SU-DHL-6 (cell line): ENCODE results near the gene CRYBA4.

Experiments used
- EZH2phosphoT487 ChIP-seq: fragments of 200-600 bp; sonication (generic), shearing (Covaris generic); conservative IDR thresholded peaks from 2 replicates; pipeline ENCODE4 v1.6.1; 2018; ENCODE audit warnings: mild to moderate bottlenecking, antibody characterized with exemption, low read length, moderate library complexity, mixed read lengths
- TF ChIP-seq, protein P1 (sequence below): fragments of 200-600 bp; sonication (generic); IDR thresholded peaks from one replicate; pipeline ENCODE4 v1.5.1; 2017; ENCODE audit warnings: antibody characterized with exemption, mild to moderate bottlenecking, low read length, moderate library complexity; ENCODE audit not compliant: insufficient read depth, poor library complexity, severe bottlenecking

DNA sequence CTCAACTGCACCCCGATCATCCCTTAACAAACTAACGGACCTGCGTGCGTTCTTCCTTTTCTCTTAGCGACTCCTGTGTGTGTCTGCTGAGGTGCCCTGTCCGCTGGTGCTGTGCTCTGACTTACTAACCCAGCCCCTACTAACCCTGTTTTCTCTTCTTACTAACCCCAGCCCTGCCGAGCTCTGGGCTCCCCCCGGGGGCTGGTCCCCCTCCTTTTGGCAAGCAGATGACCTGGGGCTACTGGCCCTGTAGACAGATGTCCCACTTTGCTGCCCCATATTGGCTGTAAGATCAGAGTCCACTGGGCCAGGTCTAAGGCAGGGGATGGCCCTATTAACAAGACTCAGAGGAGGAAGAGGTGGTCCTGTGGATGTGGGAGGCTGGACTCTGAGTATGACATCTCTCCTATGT, 50.3 kb downstream of the CRYBA4 start:
- TF ChIP-seq, protein P1, sequence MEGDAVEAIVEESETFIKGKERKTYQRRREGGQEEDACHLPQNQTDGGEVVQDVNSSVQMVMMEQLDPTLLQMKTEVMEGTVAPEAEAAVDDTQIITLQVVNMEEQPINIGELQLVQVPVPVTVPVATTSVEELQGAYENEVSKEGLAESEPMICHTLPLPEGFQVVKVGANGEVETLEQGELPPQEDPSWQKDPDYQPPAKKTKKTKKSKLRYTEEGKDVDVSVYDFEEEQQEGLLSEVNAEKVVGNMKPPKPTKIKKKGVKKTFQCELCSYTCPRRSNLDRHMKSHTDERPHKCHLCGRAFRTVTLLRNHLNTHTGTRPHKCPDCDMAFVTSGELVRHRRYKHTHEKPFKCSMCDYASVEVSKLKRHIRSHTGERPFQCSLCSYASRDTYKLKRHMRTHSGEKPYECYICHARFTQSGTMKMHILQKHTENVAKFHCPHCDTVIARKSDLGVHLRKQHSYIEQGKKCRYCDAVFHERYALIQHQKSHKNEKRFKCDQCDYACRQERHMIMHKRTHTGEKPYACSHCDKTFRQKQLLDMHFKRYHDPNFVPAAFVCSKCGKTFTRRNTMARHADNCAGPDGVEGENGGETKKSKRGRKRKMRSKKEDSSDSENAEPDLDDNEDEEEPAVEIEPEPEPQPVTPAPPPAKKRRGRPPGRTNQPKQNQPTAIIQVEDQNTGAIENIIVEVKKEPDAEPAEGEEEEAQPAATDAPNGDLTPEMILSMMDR: no peak
- no peak for TF ChIP-seq EZH2phosphoT487
